Esophagus squamous epithelium (tissue), 4 donors: ENCODE data around the gene SMPDL3A.
A peak's percentile ranks its signal among the peaks of the same experiment; 100 is the strongest.

Experiments used
- CTCF ChIP-seq, 6 experiments: fragments of 450-650 bp in 4 of 6; fragments of 200-600 bp in 2 of 6; sonication (generic) in 2 of 6; IDR thresholded peaks; one replicate each; pipeline ENCODE4 v1.5.1; 2016 to 2019; ENCODE audit warnings: antibody characterized with exemption in 6 of 6, mild to moderate bottlenecking in 4 of 6, moderate library complexity in 4 of 6
- POLR2A ChIP-seq, 4 donors: fragments of 450-650 bp; IDR thresholded peaks; one replicate each; pipeline ENCODE4 v1.6.1; 2017; ENCODE audit warnings: antibody characterized with exemption in 4 of 4, mild to moderate bottlenecking in 4 of 4, moderate library complexity in 3 of 4

GRCh38 chr6:122838060-122838780 lies 49.2 kb downstream of the SMPDL3A start:
- peak in 5 of 6 experiments; percentile 20 to 58 (median 38) for TF ChIP-seq CTCF (IDR thresholded peaks at IDR 0.05)
- no peak for TF ChIP-seq POLR2A (IDR thresholded peaks at IDR 0.05)
